Retinal pigment epithelial cell (primary cell): ENCODE measurements around the gene GRK5.

Experiments
- DNase-seq: peaks from one replicate; pipeline ENCODE4 v3.0.0-alpha.2; 2010; ENCODE audit warnings: low read depth
- H3K4me3 ChIP-seq: 2 replicates; pipeline ENCODE4 v1.5.1; 2011; ENCODE audit warnings: mild to moderate bottlenecking, low read length, control low read depth, moderate library complexity
- TF ChIP-seq, protein P1 (sequence below): conservative IDR thresholded peaks from 2 replicates; pipeline ENCODE4 v1.5.1; 2011; ENCODE audit warnings: low read depth, low read length, control low read depth, inconsistent platforms

The GRK5 gene

DNA sequence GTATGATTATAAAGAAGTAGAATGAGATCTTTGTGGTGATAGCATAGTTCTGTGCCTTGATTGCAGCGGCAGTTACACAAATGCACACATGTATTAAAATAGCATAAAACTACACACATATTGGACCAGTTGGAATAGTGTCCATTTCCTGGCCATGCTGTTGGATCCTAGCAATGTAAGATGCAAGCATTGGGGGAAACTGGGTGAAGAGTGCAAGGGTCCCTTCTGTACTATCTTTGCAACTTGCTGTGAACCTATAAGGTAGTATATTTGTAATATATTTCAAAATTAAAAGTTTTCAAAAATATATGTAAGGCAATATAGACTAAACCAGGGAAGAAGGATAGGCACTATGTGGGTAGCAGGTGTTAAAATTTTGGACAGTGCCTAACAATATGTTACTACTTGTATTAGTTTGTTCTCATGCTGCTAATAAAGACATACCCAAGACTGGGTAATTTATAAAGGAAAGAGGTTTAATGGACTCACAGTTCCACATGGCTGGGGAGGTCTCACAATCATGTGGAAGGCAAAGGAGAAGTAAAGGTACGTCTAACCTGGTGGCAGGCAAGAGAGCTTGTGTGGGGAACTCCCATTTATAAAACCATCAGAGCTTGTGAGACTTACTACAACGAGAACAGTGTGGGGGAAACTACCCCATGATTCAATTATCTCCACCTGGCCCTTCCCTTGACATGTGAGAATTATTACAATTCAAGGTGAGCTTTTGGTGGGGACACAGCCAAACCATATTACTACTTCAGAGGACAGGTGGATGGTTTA, 263.7 kb downstream of the GRK5 start:
- H3K4me3 ChIP-seq, result no peak overlapping the region
- TF ChIP-seq, protein P1, sequence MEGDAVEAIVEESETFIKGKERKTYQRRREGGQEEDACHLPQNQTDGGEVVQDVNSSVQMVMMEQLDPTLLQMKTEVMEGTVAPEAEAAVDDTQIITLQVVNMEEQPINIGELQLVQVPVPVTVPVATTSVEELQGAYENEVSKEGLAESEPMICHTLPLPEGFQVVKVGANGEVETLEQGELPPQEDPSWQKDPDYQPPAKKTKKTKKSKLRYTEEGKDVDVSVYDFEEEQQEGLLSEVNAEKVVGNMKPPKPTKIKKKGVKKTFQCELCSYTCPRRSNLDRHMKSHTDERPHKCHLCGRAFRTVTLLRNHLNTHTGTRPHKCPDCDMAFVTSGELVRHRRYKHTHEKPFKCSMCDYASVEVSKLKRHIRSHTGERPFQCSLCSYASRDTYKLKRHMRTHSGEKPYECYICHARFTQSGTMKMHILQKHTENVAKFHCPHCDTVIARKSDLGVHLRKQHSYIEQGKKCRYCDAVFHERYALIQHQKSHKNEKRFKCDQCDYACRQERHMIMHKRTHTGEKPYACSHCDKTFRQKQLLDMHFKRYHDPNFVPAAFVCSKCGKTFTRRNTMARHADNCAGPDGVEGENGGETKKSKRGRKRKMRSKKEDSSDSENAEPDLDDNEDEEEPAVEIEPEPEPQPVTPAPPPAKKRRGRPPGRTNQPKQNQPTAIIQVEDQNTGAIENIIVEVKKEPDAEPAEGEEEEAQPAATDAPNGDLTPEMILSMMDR, result no peak
- DNase-seq, result no peak

DNA sequence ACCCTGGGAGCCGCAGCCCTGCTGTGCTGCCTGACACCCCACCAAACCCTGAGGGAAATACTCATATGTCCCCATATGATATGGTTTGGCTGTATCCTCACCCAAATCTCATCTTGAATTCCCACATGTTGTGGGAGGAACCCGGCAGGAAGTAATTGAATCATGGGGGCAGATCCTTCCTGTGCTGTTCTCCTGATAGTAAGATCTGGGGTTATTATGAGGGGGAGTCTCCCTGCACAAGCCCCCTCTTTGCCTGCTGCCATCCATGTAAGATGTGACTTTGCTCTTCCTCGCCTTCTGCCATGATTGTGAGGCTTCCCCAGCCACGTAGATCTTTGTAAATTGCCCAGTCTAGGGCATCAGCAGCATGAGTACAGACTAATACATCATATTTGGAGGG, 266.4 kb downstream of the GRK5 start:
- no peak overlapping the region for H3K4me3 ChIP-seq
- DNase-seq, result no peak
- TF ChIP-seq, protein P1, result no peak

DNA sequence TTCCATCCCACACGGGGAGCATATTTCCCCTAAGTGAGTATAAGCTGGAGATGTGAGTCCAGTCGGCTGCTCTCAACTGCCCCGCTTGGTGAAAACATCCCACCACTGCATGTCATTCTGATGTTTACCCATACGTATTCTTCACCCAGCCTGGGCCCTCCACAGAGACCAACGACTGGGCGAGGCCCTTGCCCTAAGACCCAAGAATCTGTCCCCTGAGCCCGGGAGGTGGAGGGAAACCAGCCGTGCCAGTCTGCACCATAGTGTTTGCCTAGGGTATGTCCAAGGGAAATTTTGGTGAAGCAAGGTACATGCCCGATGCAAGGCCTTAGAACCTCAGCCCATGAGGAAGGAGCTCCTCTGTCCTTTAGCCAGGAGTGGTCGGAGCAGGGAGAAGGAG, 267.2 kb downstream of the GRK5 start:
- no peak for DNase-seq
- TF ChIP-seq, protein P1, result no peak
- H3K4me3 ChIP-seq, result no peak overlapping the region

DNA sequence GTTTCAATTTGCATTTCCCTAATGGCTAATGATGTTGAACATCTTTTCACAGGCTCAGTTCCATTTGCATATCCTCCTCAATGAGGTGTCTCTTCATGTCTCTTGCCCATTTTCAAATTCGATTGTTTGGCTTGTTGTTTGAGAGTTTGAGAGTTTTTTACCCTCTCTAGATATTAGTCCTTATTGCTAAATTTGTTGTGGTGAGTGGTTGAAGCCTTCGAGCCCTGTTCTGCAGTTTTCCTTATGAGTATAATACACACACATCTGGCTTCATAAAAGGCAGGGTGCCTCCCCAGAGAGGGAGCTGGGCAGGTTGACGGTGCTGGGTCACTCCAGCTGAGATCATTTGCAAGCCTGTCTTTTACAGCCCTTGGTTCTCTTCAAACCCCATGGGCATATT, 270.1 kb downstream of the GRK5 start:
- TF ChIP-seq, protein P1, result no peak
- no peak for DNase-seq
- no peak overlapping the region for H3K4me3 ChIP-seq

DNA sequence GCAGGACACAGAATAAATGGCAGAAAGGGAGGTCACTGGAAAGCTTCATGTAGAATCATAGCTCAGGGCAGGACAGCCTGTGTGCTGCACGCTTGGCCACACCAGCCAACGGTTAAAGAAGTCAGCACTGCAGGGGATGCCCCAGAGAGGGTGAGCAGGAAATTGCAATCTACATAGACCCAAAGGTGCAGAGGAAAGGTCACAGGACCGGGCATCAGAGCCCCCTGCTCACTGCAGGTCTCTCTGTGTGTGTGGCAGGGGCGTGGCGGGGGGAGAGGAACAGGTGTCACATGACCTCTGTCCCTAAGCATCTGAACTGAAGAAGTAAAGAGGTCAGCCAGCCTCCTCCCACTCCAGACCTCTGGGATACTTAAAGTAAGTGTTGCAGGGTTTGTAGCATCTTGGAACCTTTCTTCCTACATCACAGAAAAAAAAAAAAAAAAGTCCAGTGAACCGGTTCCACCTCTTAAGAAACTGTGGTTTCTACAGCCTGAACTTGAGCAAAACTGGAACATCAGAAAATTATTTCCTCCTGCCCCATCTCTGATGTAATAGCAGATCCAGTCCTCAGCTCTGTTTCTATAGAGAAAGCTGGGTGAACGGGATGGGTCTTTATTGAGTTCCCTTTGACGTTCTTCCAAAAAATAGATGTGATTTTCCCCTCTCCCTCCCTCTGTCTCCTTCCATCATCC, 270.9 kb downstream of the GRK5 start:
- TF ChIP-seq, protein P1, result no peak
- no peak overlapping the region for H3K4me3 ChIP-seq
- DNase-seq, result no peak

DNA sequence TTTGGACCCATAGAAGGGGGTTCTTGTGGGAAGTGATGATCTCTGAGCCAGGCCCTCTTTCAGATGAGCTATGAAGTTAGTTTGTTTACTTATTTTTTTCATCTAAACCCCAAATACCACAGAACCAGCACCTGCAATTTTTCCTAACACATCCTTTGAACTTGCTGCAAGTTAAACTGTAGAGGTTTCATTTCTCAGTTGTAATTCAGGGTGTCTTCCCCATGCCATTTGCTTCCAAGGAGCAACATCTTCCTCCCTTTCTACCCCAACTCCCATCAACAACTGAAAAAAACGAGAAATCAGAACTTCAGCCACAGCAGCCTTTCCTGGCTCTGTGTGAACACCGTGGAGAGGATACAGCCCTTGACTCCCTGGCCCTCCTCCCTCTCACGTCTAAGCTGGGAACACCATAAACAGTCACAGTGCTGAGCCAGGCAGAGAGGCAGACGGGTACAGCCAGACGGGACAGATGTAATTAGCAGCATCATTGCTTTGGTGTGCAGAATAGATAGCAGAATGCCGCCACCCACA, 271.5 kb downstream of the GRK5 start:
- TF ChIP-seq, protein P1, result no peak
- DNase-seq, result no peak
- no peak overlapping the region for H3K4me3 ChIP-seq
